ENCODE results near the gene KIRREL2.

Gene KIRREL2

GRCh38 chr19:35813043-35813890, 43.4 kb upstream of the KIRREL2 start:
- H3K9me3 ChIP-seq = no peaks in the 10 kb centered on the region
- H3K36me3 ChIP-seq = no peaks in the 10 kb centered on the region
- H3K4me3 ChIP-seq = no peak overlapping the region
- H3K27me3 ChIP-seq = peaks cover 0 to 33% of the 10 kb centered on the region in 2 donors
- no peak for DNase-seq
- TF ChIP-seq CTCF (IDR thresholded peaks at IDR 0.05) = no peak
- no peak overlapping the region for H3K27ac ChIP-seq
- H3K4me1 ChIP-seq = no peaks in the 10 kb centered on the region
- intact Hi-C loops (cut with DNase I; ENCODE audit: low total_unique reads) = no loop called here

DNA sequence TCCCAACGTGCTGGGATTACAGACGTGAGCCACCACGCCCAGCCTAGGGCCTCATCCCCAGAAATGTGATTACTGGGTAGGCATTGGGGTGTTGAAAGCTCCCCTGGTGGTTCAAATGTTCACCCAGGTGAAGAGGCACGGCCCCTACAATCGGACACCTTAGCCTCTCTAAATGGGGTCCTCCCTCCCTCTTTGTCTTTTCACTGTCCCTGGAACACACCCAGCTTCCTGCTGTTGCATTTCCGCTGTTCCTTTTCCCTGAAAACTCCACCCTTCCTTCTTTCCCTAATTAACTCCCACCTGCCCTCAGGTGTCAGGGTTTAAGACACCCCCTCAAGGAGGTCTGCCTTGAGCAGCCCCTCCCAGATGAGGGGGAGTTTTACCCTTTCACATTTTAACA, 40.4 kb upstream of the KIRREL2 start:
- no peak for DNase-seq
- Histone ChIP-seq H3K4me1 (no peaks in the 10 kb centered on the region), H3K27me3 (peaks cover 0 to 37% of the 10 kb centered on the region in 2 donors), H3K9me3 (no peaks in the 10 kb centered on the region), H3K4me3 (no peak overlapping the region), H3K27ac (no peak overlapping the region), H3K36me3 (no peaks in the 10 kb centered on the region)
- TF ChIP-seq CTCF (IDR thresholded peaks at IDR 0.05) = no peak
- intact Hi-C loops (cut with DNase I; ENCODE audit: low total_unique reads) = no loop called here

GRCh38 chr19:35816846-35817245, 39.9 kb upstream of the KIRREL2 start:
- intact Hi-C loops (cut with DNase I; ENCODE audit: low total_unique reads) = no loop called here
- DNase-seq = no peak
- Histone ChIP-seq H3K9me3 (no peaks in the 10 kb centered on the region), H3K4me3 (no peak overlapping the region), H3K4me1 (no peaks in the 10 kb centered on the region), H3K27ac (no peak overlapping the region), H3K36me3 (no peaks in the 10 kb centered on the region), H3K27me3 (peaks cover 0 to 33% of the 10 kb centered on the region in 2 donors)
- no peak for TF ChIP-seq CTCF (IDR thresholded peaks at IDR 0.05)

DNA sequence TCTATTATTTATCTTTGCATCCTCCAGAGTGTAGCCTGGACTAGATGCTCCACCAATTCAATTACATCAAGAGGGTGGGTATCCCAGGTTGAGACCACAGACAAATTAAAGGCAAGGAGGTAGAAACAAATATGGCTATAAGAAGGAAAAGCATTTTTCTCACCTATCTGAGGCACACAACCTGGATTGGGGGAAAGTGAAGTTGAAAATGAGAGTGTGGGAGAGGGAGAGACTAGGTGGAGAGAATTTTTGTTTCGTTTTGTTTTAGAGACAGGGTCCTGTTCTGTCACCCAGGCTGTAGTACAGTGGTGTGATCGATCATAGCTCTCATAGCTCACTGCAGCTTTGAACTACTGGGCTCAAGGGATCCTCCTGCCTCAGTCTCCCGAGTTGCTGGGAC, 38.3 kb upstream of the KIRREL2 start:
- no peak for DNase-seq
- intact Hi-C loops (cut with DNase I; ENCODE audit: low total_unique reads) = no loop called here
- peaks cover 0 to 33% of the 10 kb centered on the region in 2 donors for H3K27me3 ChIP-seq
- TF ChIP-seq CTCF (IDR thresholded peaks at IDR 0.05) = no peak
- H3K4me3 ChIP-seq = no peak overlapping the region
- no peak overlapping the region for H3K27ac ChIP-seq
- H3K9me3 ChIP-seq = no peaks in the 10 kb centered on the region
- H3K4me1 ChIP-seq = no peaks in the 10 kb centered on the region
- no peaks in the 10 kb centered on the region for H3K36me3 ChIP-seq

DNA sequence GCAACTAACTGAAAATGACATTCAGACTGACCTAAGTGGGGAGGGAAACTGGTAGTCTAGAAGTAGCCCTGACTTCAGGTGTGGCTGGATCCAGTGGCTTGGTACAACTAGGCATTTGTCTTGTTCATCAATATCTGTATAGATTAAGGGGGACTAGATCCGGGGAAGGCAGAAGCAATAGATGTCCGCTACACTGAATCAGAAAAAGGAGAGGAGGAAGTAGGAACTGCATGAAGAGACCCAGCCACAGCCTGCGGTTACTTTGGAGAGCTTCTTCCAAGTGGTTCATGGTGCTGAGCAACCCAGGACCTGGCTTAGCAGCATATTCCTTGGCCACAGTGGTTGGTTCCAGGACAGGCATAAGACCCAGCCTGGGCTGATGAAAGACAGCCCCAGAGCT, 34.1 kb upstream of the KIRREL2 start:
- no peak for TF ChIP-seq CTCF (IDR thresholded peaks at IDR 0.05)
- Histone ChIP-seq H3K27ac (no peak overlapping the region), H3K36me3 (no peaks in the 10 kb centered on the region), H3K4me1 (no peaks in the 10 kb centered on the region), H3K27me3 (peaks cover 0 to 13% of the 10 kb centered on the region in 2 donors), H3K9me3 (no peaks in the 10 kb centered on the region), H3K4me3 (no peak overlapping the region)
- DNase-seq = no peak
- intact Hi-C loops (cut with DNase I; ENCODE audit: low total_unique reads) = no loop called here
